Upper lobe of left lung (tissue), 6 donors: ENCODE data around the gene PRKAB1. TPM values are rescaled to one million over a fixed set of nuclear protein-coding genes. Genes with fewer than 3 reads are reported as not detected.

ENCODE experiments used
- ATAC-seq, 2 donors: fragments of 200-7000 bp; cut with Tn5 transposase; one replicate each; pipeline ENCODE4 v1.9.1; 2022; ENCODE audit warnings: mild to moderate bottlenecking in 2 of 2, moderate library complexity in 2 of 2; ENCODE audit not compliant: low FRiP score in 2 of 2
- DNase-seq, 2 donors: peaks; one replicate each; pipeline ENCODE4 v3.0.0-alpha.2; 2019 to 2020
- H3K27ac ChIP-seq, 4 donors: fragments of 200-600 bp; sonication (generic); one replicate each; pipeline ENCODE4 v1.5.1; 2016 to 2019
- H3K27me3 ChIP-seq, 4 donors: fragments of 200-600 bp; sonication (generic); one replicate each; pipeline ENCODE4 v1.5.1; 2017 to 2019
- H3K36me3 ChIP-seq, 4 donors: fragments of 200-600 bp; sonication (generic); one replicate each; pipeline ENCODE4 v1.5.1; 2016 to 2019
- H3K4me1 ChIP-seq, 4 donors: fragments of 200-600 bp; sonication (generic); one replicate each; pipeline ENCODE4 v1.5.1; 2018 to 2019
- H3K4me3 ChIP-seq, 4 donors: fragments of 200-600 bp; sonication (generic); one replicate each; pipeline ENCODE4 v1.5.1; 2017 to 2019; ENCODE audit warnings: mild to moderate bottlenecking in 2 of 4, moderate library complexity in 1 of 4
- H3K9me3 ChIP-seq, 4 donors: fragments of 200-600 bp; sonication (generic); one replicate each; pipeline ENCODE4 v1.5.1; 2018 to 2019
- CTCF ChIP-seq, 6 experiments: fragments of 450-650 bp in 4 of 6; fragments of 200-600 bp in 2 of 6; sonication (generic) in 2 of 6; IDR thresholded peaks; one replicate each; pipeline ENCODE4 v1.5.1; 2016 to 2019; ENCODE audit warnings: antibody characterized with exemption in 6 of 6
- EP300 ChIP-seq, 4 donors: sonication (generic); formaldehyde crosslinking; IDR thresholded peaks; one replicate each; pipeline ENCODE4 v1.5.1; 2017; ENCODE audit warnings: antibody characterized with exemption in 4 of 4, control low read depth in 2 of 4
- POLR2A ChIP-seq, 4 donors: fragments of 450-650 bp; IDR thresholded peaks; one replicate each; pipeline ENCODE4 v1.5.1; 2016 to 2017; ENCODE audit warnings: antibody characterized with exemption in 4 of 4, mild to moderate bottlenecking in 2 of 4
- POLR2AphosphoS5 ChIP-seq, 2 donors: sonication (generic); formaldehyde crosslinking; IDR thresholded peaks; one replicate each; pipeline ENCODE4 v1.5.1; 2017; ENCODE audit warnings: antibody characterized with exemption in 2 of 2
- whole genome bisulfite sequencing, 2 donors: methylation state at CpG; one replicate each; pipeline ENCODE4 v1.1.5; 2017 to 2018; 5-methylcytosine and 5-hydroxymethylcytosine counted together
- small RNA-seq, 4 donors: library from RNA; depleted of rRNA; stranded (forward); fragments of <200 nt; gene quantifications; one replicate each; pipeline ENCODE3, GENCODE V24; 2016
- total RNA-seq, 6 donors: library from RNA; depleted of rRNA in 4 of 6; stranded (reverse); fragments of >200 nt in 4 of 6; gene quantifications; one replicate each; pipeline versions ENCODE4 v1.1.0 to v1.2.1, GENCODE V29; 2016 to 2021
- donor health status: DM: no; HTN: no; CAD: no; lungs with moderate emphysema.
- donor health status: DM: no; HTN: yes; CAD: no; lungs with severe emphysema.

Gene PRKAB1
- total RNA-seq, 6 donors from 2014 or later, result 44.2 to 90.3 (median 62.9) TPM

- DNase-seq, result no peak
- H3K27me3 ChIP-seq, result no peaks in the 10 kb centered on the region
- no peaks in the 10 kb centered on the region for H3K36me3 ChIP-seq
- H3K4me1 ChIP-seq, result no peaks in the 10 kb centered on the region
- no peak overlapping the region for H3K27ac ChIP-seq
- WGBS, 2 donors, result 89 to 95% methylated on average over 12 to 13 of the region's 13 CpGs
- H3K9me3 ChIP-seq, result no peaks in the 10 kb centered on the region
- no peak for ATAC-seq
- TF ChIP-seq CTCF (IDR thresholded peaks at IDR 0.05) (no peak), EP300 (IDR thresholded peaks at IDR 0.05) (no peak), POLR2AphosphoS5 (IDR thresholded peaks at IDR 0.05) (no peak), POLR2A (IDR thresholded peaks at IDR 0.05) (no peak)
- no peak overlapping the region for H3K4me3 ChIP-seq
Observed at GRCh38 chr12:119730381-119730780, 62.4 kb downstream of the PRKAB1 start.

Small RNA genes lying within 50 kb of the gene (small RNA-seq; reads per million reads assigned to genes)
- gene RN7SKP197, result 0 reads per million in 4 donors

Other genes starting within 250 kb of the PRKAB1 start
- 1 to 10 TPM in 1 of 6 donors, under 1 TPM in 3, not detected in 2; 0.11 to 1.1 (median 0.44) TPM for gene TMEM233, start 74.4 kb upstream of the PRKAB1 start, total RNA-seq
- gene CIT, start 209.2 kb downstream of the PRKAB1 start, total RNA-seq, result 100 to 1,000 TPM in 2 of 6 donors, 10 to 100 TPM in 3, 1 to 10 TPM in 1; 7.8 to 185 (median 73.6) TPM